H1 (cell line): Measurements from ENCODE around the gene R3HDM2. TPM values are rescaled to one million over a fixed set of nuclear protein-coding genes. Genes with fewer than 3 reads are reported as not detected.

Experiments used
- CTCF ChIA-PET: fragments of 300-600 bp; sonication (Branson Sonifier 250); formaldehyde crosslinking; loops from one replicate; lab custom pipeline; 2021; ENCODE audit not compliant: partially characterized antibody; lab: Charles Lee
- POLR2A ChIA-PET: fragments of 300-600 bp; sonication (Branson Sonifier 250); formaldehyde crosslinking; loops from one replicate; lab custom pipeline; 2021; ENCODE audit warnings: inconsistent platforms; ENCODE audit not compliant: partially characterized antibody; lab: Charles Lee
- DNase-seq, 2 experiments: peaks; one replicate each; pipeline versions ENCODE4 v3.0.0 to v3.0.0-alpha.2; 2010 to 2022; ENCODE audit warnings: low spot score in 2 of 2, low read depth in 1 of 2, mixed read lengths in 1 of 2
- FAIRE-seq: peaks from 2 replicates; lab custom pipeline; 2011; peaks lifted over from hg19 to GRCh38; lab: Jason Lieb, UNC
- H2AFZ ChIP-seq: 2 replicates; pipeline ENCODE4 v1.8.1; 2012; ENCODE audit warnings: low read length, inconsistent platforms
- H2AK5ac ChIP-seq: 2 replicates; pipeline ENCODE4 v1.6.1; 2013; ENCODE audit warnings: low read depth, low read length
- H2BK120ac ChIP-seq: replicated peaks from 2 replicates; pipeline ENCODE3; 2013; ENCODE audit warnings: low read depth, low read length, inconsistent platforms
- H2BK12ac ChIP-seq: 2 replicates; pipeline ENCODE4 v1.6.1; 2013; ENCODE audit warnings: low read depth, low read length
- H2BK15ac ChIP-seq: 2 replicates; pipeline ENCODE4 v1.6.1; 2013; ENCODE audit warnings: low read length
- H2BK20ac ChIP-seq: 2 replicates; pipeline ENCODE4 v1.6.1; 2013; ENCODE audit warnings: low read length
- H2BK5ac ChIP-seq: 2 replicates; pipeline ENCODE4 v1.6.1; 2013; ENCODE audit warnings: low read depth, low read length
- H3K14ac ChIP-seq: 2 replicates; pipeline ENCODE4 v1.6.1; 2013; ENCODE audit warnings: inconsistent platforms; ENCODE audit not compliant: insufficient read length
- H3K18ac ChIP-seq: 2 replicates; pipeline ENCODE4 v1.6.1; 2013; ENCODE audit warnings: low read length; ENCODE audit errors: extremely low read depth
- H3K23ac ChIP-seq: 2 replicates; pipeline ENCODE4 v1.6.1; 2013; ENCODE audit warnings: inconsistent platforms; ENCODE audit not compliant: insufficient read length
- H3K23me2 ChIP-seq: 2 replicates; pipeline ENCODE4 v1.6.1; 2013; ENCODE audit warnings: low read depth, low read length
- H3K27ac ChIP-seq: 2 replicates; pipeline ENCODE4 v1.6.1; 2011; ENCODE audit warnings: low read depth, low read length, inconsistent platforms
- H3K27me3 ChIP-seq, 4 experiments: replicated peaks in 1 of 4; 1 replicate in 1 of 4; 2 replicates in 3 of 4; pipeline versions ENCODE4 v1.6.1 to v1.8.1; 2011 to 2013; ENCODE audit warnings: low read length in 3 of 4, mild to moderate bottlenecking in 3 of 4, inconsistent platforms in 2 of 4, mixed read lengths in 2 of 4, moderate library complexity in 1 of 4; ENCODE audit not compliant: control insufficient read depth in 3 of 4, insufficient read depth in 3 of 4; ENCODE audit errors: extremely low read depth in 1 of 4
- H3K36me3 ChIP-seq, 4 experiments: 2 replicates each; pipeline versions ENCODE4 v1.6.1 to v1.8.1; 2011 to 2013; ENCODE audit warnings: mild to moderate bottlenecking in 4 of 4, low read length in 3 of 4, moderate library complexity in 2 of 4, control low read depth in 1 of 4, inconsistent platforms in 1 of 4; ENCODE audit not compliant: insufficient read depth in 4 of 4, control insufficient read depth in 2 of 4
- H3K4ac ChIP-seq: replicated peaks from 2 replicates; pipeline ENCODE3; 2013; ENCODE audit warnings: low read length, low read depth, mixed read lengths, inconsistent platforms; ENCODE audit not compliant: insufficient read length
- H3K4me1 ChIP-seq, 4 experiments: replicated peaks in 1 of 4; 1 replicate in 1 of 4; 2 replicates in 3 of 4; pipeline versions ENCODE4 v1.6.1 to v1.8.1; 2011 to 2013; ENCODE audit warnings: low read length in 3 of 4, inconsistent platforms in 2 of 4, mixed read lengths in 1 of 4; ENCODE audit not compliant: insufficient read depth in 4 of 4, control insufficient read depth in 3 of 4
- H3K4me2 ChIP-seq, 2 experiments: 2 replicates each; pipeline versions ENCODE4 v1.6.1 to v1.8.1; 2011 to 2013; ENCODE audit warnings: low read depth in 2 of 2, low read length in 2 of 2, control low read depth in 1 of 2, inconsistent platforms in 1 of 2, mild to moderate bottlenecking in 1 of 2; ENCODE audit not compliant: insufficient read depth in 1 of 2
- H3K4me3 ChIP-seq, 4 experiments: fragments of 200-600, 300-600 bp in 1 of 4; sonication (generic), shearing (Covaris generic), sonication (Bioruptor Twin) in 1 of 4; 2 replicates each; pipeline versions ENCODE4 v1.5.1 to v1.8.1; 2011 to 2016; ENCODE audit warnings: low read length in 4 of 4, low read depth in 3 of 4, control low read depth in 2 of 4, inconsistent platforms in 2 of 4, mild to moderate bottlenecking in 2 of 4, mixed read lengths in 1 of 4, moderate library complexity in 1 of 4; ENCODE audit not compliant: insufficient read depth in 2 of 4; ENCODE audit errors: extremely low read depth in 1 of 4
- H3K56ac ChIP-seq: replicated peaks from 2 replicates; pipeline ENCODE3; 2013; ENCODE audit warnings: low read depth, mild to moderate bottlenecking, mixed read lengths, low read length, inconsistent platforms; ENCODE audit not compliant: insufficient read length
- H3K79me1 ChIP-seq: 2 replicates; pipeline ENCODE4 v1.6.1; 2013; ENCODE audit warnings: low read depth, low read length, control low read depth
- H3K79me2 ChIP-seq, 2 experiments: 2 replicates each; pipeline versions ENCODE4 v1.6.1 to v1.8.1; 2012 to 2013; ENCODE audit warnings: low read length in 2 of 2, mild to moderate bottlenecking in 2 of 2, inconsistent platforms in 1 of 2; ENCODE audit not compliant: insufficient read depth in 2 of 2, control insufficient read depth in 1 of 2
- H3K9ac ChIP-seq, 4 experiments: replicated peaks in 1 of 4; 1 replicate in 1 of 4; 2 replicates in 3 of 4; pipeline versions ENCODE4 v1.6.1 to v1.8.1; 2011 to 2013; ENCODE audit warnings: low read depth in 3 of 4, low read length in 3 of 4, control low read depth in 2 of 4, mild to moderate bottlenecking in 2 of 4, moderate library complexity in 2 of 4, inconsistent platforms in 1 of 4; ENCODE audit errors: extremely low read depth in 1 of 4
- H3K9me3 ChIP-seq, 2 experiments: 2 replicates each; pipeline versions ENCODE4 v1.6.1 to v1.8.1; 2012 to 2013; ENCODE audit warnings: mild to moderate bottlenecking in 2 of 2, moderate library complexity in 2 of 2, control low read depth in 1 of 2, inconsistent platforms in 1 of 2, low read depth in 1 of 2, low read length in 1 of 2, mixed read lengths in 1 of 2; ENCODE audit not compliant: insufficient read depth in 2 of 2
- H4K20me1 ChIP-seq, 2 experiments: replicated peaks in 1 of 2; 2 replicates each; pipeline versions ENCODE3 to v1.8.1; 2011 to 2013; ENCODE audit warnings: inconsistent platforms in 2 of 2, low read length in 2 of 2, mild to moderate bottlenecking in 1 of 2; ENCODE audit not compliant: insufficient read depth in 2 of 2, control insufficient read depth in 1 of 2
- H4K5ac ChIP-seq: 2 replicates; pipeline ENCODE4 v1.6.1; 2013; ENCODE audit warnings: low read length, low read depth, mixed read lengths, inconsistent platforms; ENCODE audit not compliant: insufficient read length
- H4K8ac ChIP-seq: 2 replicates; pipeline ENCODE4 v1.8.0; 2013; ENCODE audit warnings: mild to moderate bottlenecking, moderate library complexity, low read length, inconsistent platforms; ENCODE audit not compliant: insufficient read depth; ENCODE audit errors: extremely low read depth
- H4K91ac ChIP-seq: replicated peaks from 2 replicates; pipeline ENCODE3; 2013; ENCODE audit warnings: low read length, mixed read lengths, inconsistent platforms; ENCODE audit not compliant: insufficient read length
- CHD2 ChIP-seq: IDR thresholded peaks from 2 replicates; pipeline ENCODE4 v1.6.1; 2012; ENCODE audit warnings: low read length, improper control_type of control experiment
- CREB1 ChIP-seq: IDR thresholded peaks from 2 replicates; pipeline ENCODE4 v1.6.1; 2012; ENCODE audit warnings: inconsistent platforms
- GTF2F1 ChIP-seq: IDR thresholded peaks from 2 replicates; pipeline ENCODE4 v1.6.1; 2012; ENCODE audit warnings: low read depth, low read length, improper control_type of control experiment, borderline replicate concordance
- RFX5 ChIP-seq: IDR thresholded peaks from 2 replicates; pipeline ENCODE4 v1.6.1; 2011; ENCODE audit warnings: low read depth, low read length, improper control_type of control experiment, borderline replicate concordance
- SRF ChIP-seq: IDR thresholded peaks from 2 replicates; pipeline ENCODE4 v1.6.1; 2011; ENCODE audit warnings: mild to moderate bottlenecking, low read depth, low read length, moderate library complexity
- TBP ChIP-seq: IDR thresholded peaks from 2 replicates; pipeline ENCODE4 v1.6.1; 2011; ENCODE audit warnings: low read depth, low read length, improper control_type of control experiment
- WGBS, 2 experiments: shearing (Covaris generic) in 1 of 2; methylation state at CpG; one replicate each; pipeline versions ENCODE4 v1.1.6 to v1.1.7; 2013 to 2015; ENCODE audit warnings: low lambda C conversion rate in 2 of 2, mixed read lengths in 2 of 2, inconsistent platforms in 1 of 2, low coverage in 1 of 2, missing lambda C conversion rate in 1 of 2; ENCODE audit not compliant: insufficient replicate concordance in 2 of 2, insufficient coverage in 1 of 2, insufficient read length in 1 of 2; ENCODE audit errors: extremely low coverage in 1 of 2, missing lambda C conversion rate in 1 of 2; 5-methylcytosine and 5-hydroxymethylcytosine counted together
- polyA plus RNA-seq, 7 experiments: library from polyadenylated mRNA; depleted of rRNA in 3 of 7; stranded (reverse) in 5 of 7; unstranded in 2 of 7; fragments of >200 nt in 5 of 7; fragments of 200-250 nt in 2 of 7; gene quantifications; 1 replicate in 5 of 7; 2 replicates in 1 of 7; 4 replicates in 1 of 7; pipeline versions ENCODE4 v1.2.1 to v1.2.3, GENCODE V29; 2011 to 2013; ENCODE audit warnings: missing spikeins in 2 of 7, mixed read lengths in 2 of 7
- total RNA-seq: library from RNA; stranded (reverse); fragmentation: NEBNext Ultra II Directional; extraction: Animal tissue kit (Norgen Biotek cat#: 25700); gene quantifications from 2 replicates; pipeline ENCODE4 v1.2.1, GENCODE V29; 2021

R3HDM2 gene
- total and polyA plus RNA-seq, 2 of the 8 experiments (the other 6 are each of a cell fraction or from before 2014, with no cell fraction given), result 25.6 to 27.0 TPM

- peaks cover 0 to 2% of the 10 kb centered on the region in 2 experiments for H4K20me1 ChIP-seq
- H3K36me3 ChIP-seq, result peaks cover 0 to 15% (median 9%) of the 10 kb centered on the region in 4 experiments; a peak in 7 of 8 replicates
- H3K9me3 ChIP-seq, result no peaks in the 10 kb centered on the region
- no peak overlapping the region for H3K27ac ChIP-seq
- H3K14ac ChIP-seq, result no peak overlapping the region
- ChIA-PET POLR2A (no interaction called here), CTCF (interaction anchor here (0.7 to 6.1 kb wide), 4 partner anchors 9 to 185 kb away, joined by 3 to 37 read pairs (median 31); partner anchors contain the start of gene STAC3)
- no peak overlapping the region for H3K4me2 ChIP-seq
- no peak overlapping the region for H4K5ac ChIP-seq
- H3K23me2 ChIP-seq, result no peaks in the 10 kb centered on the region
- no peak overlapping the region for H3K56ac ChIP-seq
- 0 out of 2 replicates have a peak overlapping the region, but pooled peaks have one; percentile 10 for H2BK5ac ChIP-seq
- H2BK15ac ChIP-seq, result no peak overlapping the region
- H2BK12ac ChIP-seq, result no peak overlapping the region
- H2AFZ ChIP-seq, result no peak overlapping the region
- no peak overlapping the region for H2BK120ac ChIP-seq
- no peak overlapping the region for H3K9ac ChIP-seq
- no peak overlapping the region for H2BK20ac ChIP-seq
- H3K79me2 ChIP-seq, result no peaks in the 10 kb centered on the region
- 96% methylated on average over 7 of the region's 7 CpGs; no CpG with 5 or more reads in 1 of the 2 experiments for WGBS, 2 experiments
- no peaks in the 10 kb centered on the region for H3K79me1 ChIP-seq
- no peak overlapping the region for H3K4ac ChIP-seq
- H2AK5ac ChIP-seq, result no peak overlapping the region
- FAIRE-seq (no peak), DNase-seq (no peak)
- H3K27me3 ChIP-seq, result no peaks in the 10 kb centered on the region
- no peak overlapping the region for H3K23ac ChIP-seq
- no peak overlapping the region for H4K8ac ChIP-seq
- TF ChIP-seq RFX5 (no peak), SRF (no peak), CREB1 (no peak), GTF2F1 (no peak), CHD2 (no peak), TBP (no peak)
- no peaks in the 10 kb centered on the region; a peak in 1 of 7 replicates for H3K4me1 ChIP-seq
- no peak overlapping the region for H4K91ac ChIP-seq
- H3K18ac ChIP-seq, result no peak overlapping the region
- H3K4me3 ChIP-seq, result no peak overlapping the region
These were observed 162.6 kb downstream of the R3HDM2 start for GRCh38 chr12:57268264-57268663.
